Fibroblast of lung (primary cell): ENCODE data around the gene PANX2. TPM values are rescaled to one million over a fixed set of nuclear protein-coding genes. Genes with fewer than 3 reads are reported as not detected.
A peak's percentile ranks its signal among the peaks of the same experiment; 100 is the strongest.

Experiments
- DNase-seq, 2 donors: peaks; one replicate each; pipeline versions ENCODE4 v3.0.0 to v3.0.0-alpha.2; 2010; ENCODE audit warnings: low read depth in 2 of 2
- H2AFZ ChIP-seq: 2 replicates; pipeline ENCODE4 v1.5.1; 2012; ENCODE audit warnings: low read length, control low read depth, inconsistent platforms
- H3K27ac ChIP-seq: 2 replicates; pipeline ENCODE4 v1.5.1; 2011; ENCODE audit warnings: low read length, control low read depth; ENCODE audit not compliant: insufficient read depth
- H3K27me3 ChIP-seq: 2 replicates; pipeline ENCODE4 v1.5.1; 2011; ENCODE audit warnings: mild to moderate bottlenecking, low read length; ENCODE audit not compliant: control insufficient read depth, insufficient read depth
- H3K36me3 ChIP-seq: 2 replicates; pipeline ENCODE4 v1.5.1; 2011; ENCODE audit warnings: low read length; ENCODE audit not compliant: control insufficient read depth, insufficient read depth
- H3K4me1 ChIP-seq: 2 replicates; pipeline ENCODE4 v1.5.1; 2011; ENCODE audit warnings: low read length; ENCODE audit not compliant: control insufficient read depth, insufficient read depth; ENCODE audit errors: extremely low read depth
- H3K4me2 ChIP-seq: 2 replicates; pipeline ENCODE4 v1.5.1; 2011; ENCODE audit warnings: low read length, control low read depth; ENCODE audit not compliant: insufficient read depth; ENCODE audit errors: extremely low read depth
- H3K4me3 ChIP-seq, 4 experiments: fragments of 200-600 bp in 1 of 4; sonication (generic) in 1 of 4; replicated peaks in 1 of 4; 2 replicates each; pipeline ENCODE4 v1.5.1; 2011 to 2016; ENCODE audit warnings: low read length in 4 of 4, low read depth in 3 of 4, mild to moderate bottlenecking in 3 of 4, control low read depth in 2 of 4, inconsistent platforms in 1 of 4, mixed read lengths in 1 of 4; ENCODE audit not compliant: insufficient read depth in 1 of 4; ENCODE audit errors: control extremely low read depth in 1 of 4
- H3K79me2 ChIP-seq: 2 replicates; pipeline ENCODE4 v1.5.1; 2012; ENCODE audit warnings: mild to moderate bottlenecking, low read length, inconsistent platforms; ENCODE audit not compliant: control insufficient read depth, insufficient read depth
- H3K9ac ChIP-seq: 2 replicates; pipeline ENCODE4 v1.5.1; 2011; ENCODE audit warnings: mild to moderate bottlenecking, low read length, control low read depth; ENCODE audit not compliant: insufficient read depth
- H3K9me3 ChIP-seq: 2 replicates; pipeline ENCODE4 v1.5.1; 2012; ENCODE audit warnings: low read depth, low read length; ENCODE audit not compliant: control insufficient read depth, insufficient read depth
- H4K20me1 ChIP-seq: 2 replicates; pipeline ENCODE4 v1.5.1; 2011; ENCODE audit warnings: low read length; ENCODE audit not compliant: control insufficient read depth, insufficient read depth; ENCODE audit errors: extremely low read depth
- EZH2 ChIP-seq: IDR thresholded peaks from 2 replicates; pipeline ENCODE4 v1.5.1; 2012; ENCODE audit warnings: low read length, control low read depth, mild to moderate bottlenecking; ENCODE audit errors: missing control alignments
- polyA plus RNA-seq, 2 donors: library from polyadenylated mRNA; depleted of rRNA in 1 of 2; stranded (reverse) in 1 of 2; unstranded in 1 of 2; fragments of >200 nt; gene quantifications; 2 replicates each; pipeline ENCODE4 v1.2.1, GENCODE V29; 2011 to 2012; ENCODE audit warnings: missing spikeins in 1 of 2
- total RNA-seq: library from RNA; depleted of rRNA; stranded (reverse); fragments of >200 nt; gene quantifications from 2 replicates; pipeline ENCODE4 v1.2.1, GENCODE V29; 2014
- TF ChIP-seq, protein P1 (sequence below), 2 donors: IDR thresholded peaks in 1 of 2; conservative IDR thresholded peaks in 1 of 2; 1 replicate in 1 of 2; 2 replicates in 1 of 2; pipeline ENCODE4 v1.5.1; 2011 to 2012; ENCODE audit warnings: low read length in 2 of 2, control low read depth in 1 of 2, inconsistent platforms in 1 of 2, low read depth in 1 of 2, mild to moderate bottlenecking in 1 of 2

The PANX2 gene
- total and polyA plus RNA-seq, 2 donors (not counting 1 experiment from before 2014, with no cell fraction given) = 0.17 to 0.45 TPM

DNA sequence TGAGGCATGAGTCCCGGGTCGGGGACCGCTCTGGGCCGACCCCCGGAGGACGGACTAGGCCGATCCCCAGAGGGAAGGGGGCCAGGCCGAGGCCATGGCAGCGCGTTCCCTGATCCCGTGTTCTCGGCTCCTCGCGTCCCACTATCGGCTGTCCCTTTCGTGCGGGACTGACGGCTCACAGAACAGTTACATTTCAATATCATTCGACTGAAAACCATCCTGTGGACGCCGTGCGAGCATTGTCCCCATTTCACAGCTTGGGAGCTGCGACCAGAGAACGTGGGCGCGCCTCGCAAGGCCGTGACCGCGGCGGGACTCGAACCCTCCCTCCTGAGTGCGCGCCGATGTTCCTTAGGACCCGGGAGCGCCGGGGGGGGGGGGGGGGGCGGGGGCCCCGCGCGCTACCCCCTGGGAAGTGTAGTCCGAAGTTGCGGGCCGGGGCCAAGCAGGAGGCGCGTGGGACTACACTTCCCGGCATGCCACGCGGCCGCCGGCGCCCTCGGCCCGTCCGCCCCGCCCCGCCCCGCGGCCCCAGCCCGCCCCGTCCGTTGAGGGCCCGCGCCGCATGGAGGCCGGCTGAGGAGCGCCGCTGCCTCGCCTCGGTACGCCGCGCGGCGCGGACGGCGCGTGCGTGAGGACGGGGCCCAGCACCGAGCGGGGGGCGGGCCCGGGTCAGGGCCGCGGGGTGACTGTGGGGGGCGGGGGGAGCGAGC lies 15.0 kb downstream of the PANX2 start, which contains the start of gene TRABD:
Gene TRABD (plus strand): TSS at position 539 of the 713 bp plus-strand sequence. CDS start 7,148 bp downstream, outside the sequence.
- DNase-seq = peak; percentile 79 to 88
- peak within 1 kb of the TSS; percentile 44 for H3K27ac ChIP-seq
- peaks cover 14% of the 10 kb centered on the region for H3K4me1 ChIP-seq
- H3K4me3 ChIP-seq = peak within 1 kb of the TSS; percentile 45 to 68 (median 61)
- TF ChIP-seq, protein P1, sequence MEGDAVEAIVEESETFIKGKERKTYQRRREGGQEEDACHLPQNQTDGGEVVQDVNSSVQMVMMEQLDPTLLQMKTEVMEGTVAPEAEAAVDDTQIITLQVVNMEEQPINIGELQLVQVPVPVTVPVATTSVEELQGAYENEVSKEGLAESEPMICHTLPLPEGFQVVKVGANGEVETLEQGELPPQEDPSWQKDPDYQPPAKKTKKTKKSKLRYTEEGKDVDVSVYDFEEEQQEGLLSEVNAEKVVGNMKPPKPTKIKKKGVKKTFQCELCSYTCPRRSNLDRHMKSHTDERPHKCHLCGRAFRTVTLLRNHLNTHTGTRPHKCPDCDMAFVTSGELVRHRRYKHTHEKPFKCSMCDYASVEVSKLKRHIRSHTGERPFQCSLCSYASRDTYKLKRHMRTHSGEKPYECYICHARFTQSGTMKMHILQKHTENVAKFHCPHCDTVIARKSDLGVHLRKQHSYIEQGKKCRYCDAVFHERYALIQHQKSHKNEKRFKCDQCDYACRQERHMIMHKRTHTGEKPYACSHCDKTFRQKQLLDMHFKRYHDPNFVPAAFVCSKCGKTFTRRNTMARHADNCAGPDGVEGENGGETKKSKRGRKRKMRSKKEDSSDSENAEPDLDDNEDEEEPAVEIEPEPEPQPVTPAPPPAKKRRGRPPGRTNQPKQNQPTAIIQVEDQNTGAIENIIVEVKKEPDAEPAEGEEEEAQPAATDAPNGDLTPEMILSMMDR (conservative IDR thresholded peaks at IDR 0.05 in 1 of 2, IDR thresholded peaks at IDR 0.05 in 1 of 2; ENCODE audit: low read depth in 1 of 2, low read length in 2 of 2) = no peak
- TF ChIP-seq EZH2 = no peak
- H3K9ac ChIP-seq = peak within 1 kb of the TSS; percentile 65
- no peaks in the 10 kb centered on the region for H3K27me3 ChIP-seq
- H3K36me3 ChIP-seq = peaks cover 5% of the 10 kb centered on the region
- H3K79me2 ChIP-seq = peaks cover 23% of the 10 kb centered on the region
- peak within 1 kb of the TSS; percentile 96 for H2AFZ ChIP-seq
- H3K9me3 ChIP-seq = no peaks in the 10 kb centered on the region
- H3K4me2 ChIP-seq = peak within 1 kb of the TSS; percentile 87
- H4K20me1 ChIP-seq = no peaks in the 10 kb centered on the region

DNA sequence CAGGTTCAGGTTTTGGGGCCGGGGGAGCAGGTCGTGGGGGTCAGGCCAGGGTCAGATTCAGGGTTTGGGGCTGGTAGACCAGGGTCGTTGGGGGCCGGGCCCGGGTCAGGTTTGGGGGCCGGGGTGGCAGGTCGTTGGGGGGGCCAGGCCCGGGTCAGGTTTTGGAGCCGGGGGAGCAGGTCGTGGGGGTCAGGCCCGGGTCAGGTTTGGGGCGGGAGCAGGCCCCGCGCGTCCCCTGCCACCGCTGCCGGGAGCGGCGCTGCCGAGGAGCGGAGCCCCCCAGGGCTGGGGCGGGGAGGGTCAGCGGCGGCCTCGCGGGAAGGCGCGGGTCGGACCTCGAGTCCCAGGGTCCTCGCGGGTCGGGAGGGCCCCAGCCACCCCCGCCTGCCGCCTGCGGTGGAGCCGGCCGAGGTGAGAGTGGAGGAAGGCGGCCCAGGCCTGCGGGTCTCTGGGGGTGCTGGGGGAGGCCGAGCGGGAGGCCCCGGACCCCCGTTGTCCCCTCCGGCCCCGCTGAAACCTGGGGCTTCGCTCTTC lies 15.7 kb downstream of the PANX2 start:
- H3K79me2 ChIP-seq = peaks cover 30% of the 10 kb centered on the region
- H3K27ac ChIP-seq = peak overlapping the region; percentile 38
- TF ChIP-seq, protein P1 (conservative IDR thresholded peaks at IDR 0.05 in 1 of 2, IDR thresholded peaks at IDR 0.05 in 1 of 2; ENCODE audit: low read depth in 1 of 2, low read length in 2 of 2) = no peak
- TF ChIP-seq EZH2 = no peak

DNA sequence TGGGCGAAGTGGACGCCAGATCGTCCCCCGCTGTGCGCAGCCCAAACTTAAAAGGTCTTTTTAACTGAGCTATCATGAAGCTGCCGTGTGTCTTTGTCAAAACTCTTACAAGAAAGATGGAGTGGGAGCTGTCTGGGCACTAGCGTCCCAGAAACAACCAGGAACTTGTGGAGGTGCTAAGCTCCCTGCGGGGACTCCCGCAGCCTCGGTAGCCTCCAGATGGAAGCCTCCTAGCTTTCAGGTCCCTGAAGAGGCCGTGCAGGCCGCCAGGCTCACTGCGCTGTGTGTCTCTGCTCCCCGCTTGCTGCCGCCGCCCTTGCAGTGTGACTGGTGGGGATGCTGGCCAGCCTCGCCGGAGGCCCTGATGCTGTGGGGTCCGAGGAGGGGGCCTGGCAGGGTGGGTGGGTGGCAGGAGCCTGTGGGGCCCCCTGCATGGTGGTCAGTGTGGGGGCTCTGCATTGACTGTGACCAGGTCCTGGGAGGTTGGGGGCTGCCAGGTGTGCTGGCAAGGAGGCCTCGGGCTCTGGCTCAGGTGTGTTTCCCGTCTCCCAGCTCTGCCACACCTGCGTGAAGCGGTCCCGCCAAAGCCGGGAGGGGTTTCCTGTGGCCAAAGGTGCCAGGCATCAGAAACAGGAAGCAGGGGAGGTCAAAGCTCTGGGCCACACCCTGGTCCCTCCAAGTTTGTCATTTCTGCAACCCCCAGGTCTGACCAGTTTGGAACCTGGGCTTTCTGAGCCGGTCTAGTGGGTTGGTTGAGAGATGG lies 16.4 kb downstream of the PANX2 start:
- Histone ChIP-seq H4K20me1 (no peaks in the 10 kb centered on the region), H3K27ac (no peak overlapping the region), H3K36me3 (peaks cover 5% of the 10 kb centered on the region), H3K9ac (peak overlapping the region; percentile 30), H3K27me3 (no peaks in the 10 kb centered on the region), H3K9me3 (no peaks in the 10 kb centered on the region), H3K4me2 (peak overlapping the region; percentile 83), H3K79me2 (peaks cover 37% of the 10 kb centered on the region), H3K4me1 (peaks cover 17% of the 10 kb centered on the region), H3K4me3 (peak overlapping the region; percentile 45 to 68 (median 61)), H2AFZ (no peak overlapping the region)
- peak in 1 of 2 donors; percentile 19 for DNase-seq
- TF ChIP-seq, protein P1 (conservative IDR thresholded peaks at IDR 0.05 in 1 of 2, IDR thresholded peaks at IDR 0.05 in 1 of 2; ENCODE audit: low read depth in 1 of 2, low read length in 2 of 2) = no peak
- no peak for TF ChIP-seq EZH2

More for the DNA sequence above, 15.7 kb downstream of the PANX2 start:
- peaks cover 17% of the 10 kb centered on the region for H3K4me1 ChIP-seq
- no peaks in the 10 kb centered on the region for H3K27me3 ChIP-seq
- no peak overlapping the region for H2AFZ ChIP-seq
- peaks cover 5% of the 10 kb centered on the region for H3K36me3 ChIP-seq
- DNase-seq = no peak
- no peaks in the 10 kb centered on the region for H3K9me3 ChIP-seq
- H3K4me3 ChIP-seq = peak overlapping the region; percentile 45 to 68 (median 61)
- no peaks in the 10 kb centered on the region for H4K20me1 ChIP-seq
- peak overlapping the region; percentile 83 for H3K4me2 ChIP-seq
- H3K9ac ChIP-seq = peak overlapping the region; percentile 65
